Measurements from ENCODE around the gene PTPN9. TPM values are rescaled to one million over a fixed set of nuclear protein-coding genes. Genes with fewer than 3 reads are reported as not detected.

PTPN9 gene
- total and polyA plus RNA-seq, 2 of the 4 experiments (the other 2 are of a cell fraction) = 26.5 to 38.9 TPM

GRCh38 chr15:75446151-75446550 lies 133.0 kb downstream of the PTPN9 start:
- 86% methylated on average over 2 of the region's 3 CpGs; no CpG with 5 or more reads in 1 of the 2 experiments for WGBS, 2 experiments (ENCODE audit: extremely low coverage in 2 of 2, insufficient read length in 1 of 2)
- H3K79me1 ChIP-seq (ENCODE audit: low read depth in 1 of 2, low read length in 2 of 2) = peaks cover 8 to 72% of the 10 kb centered on the region in 2 experiments
- H2BK120ac ChIP-seq (ENCODE audit: low read depth, low read length) = no peak overlapping the region
- TF ChIP-seq RCOR1 (IDR thresholded peaks at IDR 0.05; ENCODE audit: insufficient replicate concordance, low read length) (no peak), CHD1 (IDR thresholded peaks at IDR 0.05; ENCODE audit: low read depth, low read length) (no peak), ELK1 (IDR thresholded peaks at IDR 0.05; ENCODE audit: borderline replicate concordance, low read depth, low read length) (no peak), RAD21 (IDR thresholded peaks at IDR 0.05; ENCODE audit: low read length) (no peak), USF2 (IDR thresholded peaks at IDR 0.05; ENCODE audit: low read depth, low read length) (no peak), CTCF (conservative IDR thresholded peaks at IDR 0.05; ENCODE audit: low read depth, low read length) (no peak), MAFK (IDR thresholded peaks at IDR 0.05; ENCODE audit: low read depth, low read length) (no peak), POLR2A (IDR thresholded peaks at IDR 0.05; ENCODE audit: low read depth, low read length) (no peak), SMC3 (IDR thresholded peaks at IDR 0.05; ENCODE audit: low read depth, low read length) (no peak), FOS (IDR thresholded peaks at IDR 0.05; ENCODE audit: low read depth, low read length) (no peak), RFX5 (IDR thresholded peaks at IDR 0.05; ENCODE audit: low read depth, low read length) (no peak)
- BruUV-seq (replicated peaks) = no TSS peak
- H2AFZ ChIP-seq (replicated peaks; ENCODE audit: low read length, poor library complexity) = no peak overlapping the region
- H3K4me3 ChIP-seq (ENCODE audit: insufficient read depth, low read depth, low read length) = no peak overlapping the region
- DNase-seq = no peak
- H3K27ac ChIP-seq (ENCODE audit: insufficient read depth, low read length) = no peak overlapping the region
- no peak overlapping the region for H3K9ac ChIP-seq (ENCODE audit: low read depth, low read length)
- no peak overlapping the region for H2AK5ac ChIP-seq (ENCODE audit: low read depth, low read length)
- H4K20me1 ChIP-seq (ENCODE audit: insufficient read depth, low read length) = peaks cover 71% of the 10 kb centered on the region
- no peak overlapping the region for H3K14ac ChIP-seq (replicated peaks; ENCODE audit: low read depth, low read length)
- no peak overlapping the region for H2BK20ac ChIP-seq (ENCODE audit: low read depth, low read length)
- H3K27me3 ChIP-seq (ENCODE audit: control insufficient read depth, insufficient read depth, low read length) = no peaks in the 10 kb centered on the region
- H3K18ac ChIP-seq (ENCODE audit: low read depth, low read length) = no peak overlapping the region
- no peak overlapping the region for H3K4me2 ChIP-seq (ENCODE audit: low read depth, low read length)
- peaks cover 18% of the 10 kb centered on the region for H3K9me1 ChIP-seq (ENCODE audit: insufficient read depth, low read length)
- H3K4ac ChIP-seq (ENCODE audit: low read depth, low read length) = no peak overlapping the region
- dilution Hi-C loops (cut with HindIII; ENCODE audit: low sequenced_read_pairs, unreplicated experiment) = no loop called here
- H3K23ac ChIP-seq (ENCODE audit: low read depth, low read length) = no peak overlapping the region
- intact Hi-C loops (cut with micrococcal nuclease) = no loop called here
- H3K4me1 ChIP-seq (ENCODE audit: control insufficient read depth, insufficient read depth, low read length) = peaks cover 7% of the 10 kb centered on the region
- ATAC-seq (ENCODE audit: low read depth) = no peak
- 0 out of 2 replicates have a peak, but pooled peaks cover 2% of the 10 kb centered on the region for H3K36me3 ChIP-seq (ENCODE audit: control insufficient read depth, insufficient read depth, low read length)
- no peak overlapping the region for H4K5ac ChIP-seq (ENCODE audit: low read depth, low read length)
- H4K91ac ChIP-seq (ENCODE audit: insufficient read depth, low read depth, low read length) = no peak overlapping the region
- in situ Hi-C loops (cut with MboI; ENCODE audit: low sequenced_read_pairs) = no loop called here
- no peak overlapping the region for H2BK5ac ChIP-seq (ENCODE audit: low read depth, low read length, poor library complexity, severe bottlenecking)
- ChIA-PET POLR2A (ENCODE audit: unreplicated experiment) (no interaction called here), CTCF (interaction anchor here (0.6 to 1.1 kb wide), 3 partner anchors 9 to 164 kb away, joined by 3 to 7 read pairs (median 3); no protein-coding TSS in a partner anchor)
- no peak overlapping the region for H2AK9ac ChIP-seq (replicated peaks; ENCODE audit: low read depth, low read length, poor library complexity)
- H4K8ac ChIP-seq (ENCODE audit: low read depth in 2 of 2, low read length in 2 of 2) = no peak overlapping the region
- H2BK15ac ChIP-seq (ENCODE audit: low read depth, low read length) = no peak overlapping the region
- no peak overlapping the region for H3K56ac ChIP-seq (ENCODE audit: extremely low read depth, insufficient read depth, low read length)
- H3K9me3 ChIP-seq (ENCODE audit: control insufficient read depth, insufficient read depth, low read length) = no peaks in the 10 kb centered on the region
